22Rv1 (cell line): ENCODE results near the gene LIMA1.

Source experiments
- ZFX ChIP-seq: fragments of 450-650 bp; IDR thresholded peaks from 2 replicates; pipeline ENCODE4 v1.6.1; 2017; ENCODE audit warnings: antibody characterized with exemption, borderline replicate concordance
- TF ChIP-seq, protein P1 (sequence below): fragments of 450-650 bp; IDR thresholded peaks from 2 replicates; pipeline ENCODE4 v1.5.1; 2017; ENCODE audit warnings: mild to moderate bottlenecking

DNA sequence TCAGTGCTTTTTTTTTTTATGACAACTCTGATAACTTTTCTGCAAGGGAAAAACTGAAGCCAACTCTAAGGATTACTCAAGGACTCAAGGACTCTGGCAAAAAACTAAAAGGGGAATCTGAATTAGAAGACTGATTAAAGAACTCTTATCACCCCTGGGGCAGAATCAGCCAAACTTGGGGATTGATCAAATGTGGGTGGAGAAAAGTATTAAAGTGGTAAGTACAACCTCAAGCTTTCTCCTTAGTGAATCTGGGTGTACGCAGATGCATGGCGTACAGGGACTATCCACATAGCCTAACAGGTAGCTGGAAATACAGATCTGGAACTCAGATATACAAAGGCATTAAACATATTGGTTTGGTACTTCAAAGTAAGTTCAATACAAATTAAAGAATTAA is 7.3 kb downstream of the LIMA1 start:
- TF ChIP-seq, protein P1, sequence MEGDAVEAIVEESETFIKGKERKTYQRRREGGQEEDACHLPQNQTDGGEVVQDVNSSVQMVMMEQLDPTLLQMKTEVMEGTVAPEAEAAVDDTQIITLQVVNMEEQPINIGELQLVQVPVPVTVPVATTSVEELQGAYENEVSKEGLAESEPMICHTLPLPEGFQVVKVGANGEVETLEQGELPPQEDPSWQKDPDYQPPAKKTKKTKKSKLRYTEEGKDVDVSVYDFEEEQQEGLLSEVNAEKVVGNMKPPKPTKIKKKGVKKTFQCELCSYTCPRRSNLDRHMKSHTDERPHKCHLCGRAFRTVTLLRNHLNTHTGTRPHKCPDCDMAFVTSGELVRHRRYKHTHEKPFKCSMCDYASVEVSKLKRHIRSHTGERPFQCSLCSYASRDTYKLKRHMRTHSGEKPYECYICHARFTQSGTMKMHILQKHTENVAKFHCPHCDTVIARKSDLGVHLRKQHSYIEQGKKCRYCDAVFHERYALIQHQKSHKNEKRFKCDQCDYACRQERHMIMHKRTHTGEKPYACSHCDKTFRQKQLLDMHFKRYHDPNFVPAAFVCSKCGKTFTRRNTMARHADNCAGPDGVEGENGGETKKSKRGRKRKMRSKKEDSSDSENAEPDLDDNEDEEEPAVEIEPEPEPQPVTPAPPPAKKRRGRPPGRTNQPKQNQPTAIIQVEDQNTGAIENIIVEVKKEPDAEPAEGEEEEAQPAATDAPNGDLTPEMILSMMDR, result no peak
- no peak for TF ChIP-seq ZFX
